ENCODE data around the gene FAM13C.
"Not testable (repeated sequence)": the region's sequence is repeated elsewhere in the genome, so short reads cannot be mapped to it uniquely, and the experiment has no call there.

The FAM13C gene

GRCh38 chr10:59234194-59234593 lies 128.2 kb downstream of the FAM13C start:
- no peak for DNase-seq (ENCODE audit: low read depth in 2 of 2)

GRCh38 chr10:59229441-59229840 lies 132.9 kb downstream of the FAM13C start:
- DNase-seq (ENCODE audit: low read depth in 2 of 2), result no peak

GRCh38 chr10:59227136-59227673 lies 135.1 kb downstream of the FAM13C start:
- DNase-seq (ENCODE audit: low read depth in 2 of 2), result no peak

GRCh38 chr10:59225211-59225610 lies 137.1 kb downstream of the FAM13C start:
- DNase-seq (ENCODE audit: low read depth in 2 of 2), result no peak

- DNase-seq (ENCODE audit: low read depth in 2 of 2), result not testable (repeated sequence)
These were observed 138.8 kb downstream of the FAM13C start for GRCh38 chr10:59223597-59223996.

- DNase-seq (ENCODE audit: low read depth in 2 of 2), result no peak
These were observed 139.6 kb downstream of the FAM13C start for GRCh38 chr10:59222788-59223187.

GRCh38 chr10:59216178-59216869 lies 146.0 kb downstream of the FAM13C start:
- DNase-seq (ENCODE audit: low read depth in 2 of 2), result no peak

GRCh38 chr10:59214160-59214559 lies 148.2 kb downstream of the FAM13C start:
- no peak for DNase-seq (ENCODE audit: low read depth in 2 of 2)

- no peak for DNase-seq (ENCODE audit: low read depth in 2 of 2)
These were observed 150.0 kb downstream of the FAM13C start for GRCh38 chr10:59212301-59212798.

- DNase-seq (ENCODE audit: low read depth in 2 of 2), result no peak
These were observed 156.1 kb downstream of the FAM13C start for GRCh38 chr10:59206204-59206720.

All from stimulated activated CD8-positive, alpha-beta memory T cell treated with anti-CD3 and anti-CD28 coated beads, Interleukin-15, amount 100 ng/mL, for 48 hours (primary cell).